G401 (cell line): ENCODE measurements around the gene ATG12. TPM values are rescaled to one million over a fixed set of nuclear protein-coding genes. Genes with fewer than 3 reads are reported as not detected.

ENCODE experiments used
- total RNA-seq: library from RNA; depleted of rRNA; stranded (reverse); fragments of >200 nt; shearing (Covaris generic); gene quantifications from 2 replicates; pipeline ENCODE4 v1.2.3, GENCODE V29; 2014; rRNA removed

ATG12 gene
- total RNA-seq, 1 experiment from 2014 or later, result 67.1 TPM

Other genes starting within 250 kb of the ATG12 start
- gene TICAM2, start 239.1 kb downstream of the ATG12 start, total RNA-seq, result not detected in 2 replicates
- gene TMED7, start 215.5 kb downstream of the ATG12 start, total RNA-seq, result 31.1 and 52.2 TPM in 2 replicates
- gene CDO1, start 24.9 kb downstream of the ATG12 start, total RNA-seq, result not detected in 2 replicates
- 34.0 and 39.2 TPM in 2 replicates for gene AP3S1, start 370 bp upstream of the ATG12 start, total RNA-seq
- not detected in 2 replicates for gene LVRN, start 120.9 kb upstream of the ATG12 start, total RNA-seq
- gene ARL14EPL, start 190.9 kb upstream of the ATG12 start, total RNA-seq, result not detected in 2 replicates
- 30.6 and 41.2 TPM in 2 replicates for gene COMMD10, start 243.5 kb upstream of the ATG12 start, total RNA-seq